HL-60 (cell line): ENCODE results near the gene SERTM2.
A peak's percentile ranks its signal among the peaks of the same experiment; 100 is the strongest.

Experiments used
- DNase-seq, 2 experiments: peaks; one replicate each; pipeline ENCODE4 v3.0.0-alpha.2; 2010 to 2020; ENCODE audit warnings: low read depth in 1 of 2, low spot score in 1 of 2
- H3K27ac ChIP-seq: fragments of 250-450 bp; sonication (Bioruptor Pico); replicated peaks from 2 replicates; pipeline ENCODE4 v1.5.1; 2020; ENCODE audit warnings: mild to moderate bottlenecking, moderate library complexity
- H3K27me3 ChIP-seq: fragments of 250-450 bp; sonication (Bioruptor Pico); 2 replicates; pipeline ENCODE4 v1.5.1; 2021; ENCODE audit warnings: mild to moderate bottlenecking, moderate library complexity; ENCODE audit not compliant: insufficient read depth, poor library complexity, severe bottlenecking
- H3K4me3 ChIP-seq: replicated peaks from 2 replicates; pipeline ENCODE4 v1.5.1; 2011; ENCODE audit warnings: mild to moderate bottlenecking, control low read depth, low read length; ENCODE audit not compliant: insufficient read depth
- GABPA ChIP-seq: IDR thresholded peaks from 2 replicates; pipeline ENCODE4 v1.6.1; 2012; ENCODE audit warnings: low read depth
- POLR2AphosphoS5 ChIP-seq: IDR thresholded peaks from 2 replicates; pipeline ENCODE4 v1.6.1; 2012; ENCODE audit warnings: low read depth
- SPI1 ChIP-seq: IDR thresholded peaks from 2 replicates; pipeline ENCODE4 v1.6.1; 2012; ENCODE audit warnings: low read depth, mild to moderate bottlenecking, borderline replicate concordance
- long read RNA-seq: library from polyadenylated mRNA; unstranded; transcript quantifications from one replicate; pipeline ENCODE4 v2.0.0, GENCODE V29; 2020
- TF ChIP-seq, protein P1 (sequence below): IDR thresholded peaks from 2 replicates; pipeline ENCODE4 v1.6.1; 2012; ENCODE audit warnings: low read depth; ENCODE audit not compliant: insufficient replicate concordance
- TF ChIP-seq, protein P2 (sequence below): IDR thresholded peaks from one replicate; pipeline ENCODE4 v1.5.1; 2011; ENCODE audit warnings: low read length, control low read depth, inconsistent platforms; ENCODE audit not compliant: insufficient read depth

The SERTM2 gene
- long read RNA-seq, result 0 reads

DNA sequence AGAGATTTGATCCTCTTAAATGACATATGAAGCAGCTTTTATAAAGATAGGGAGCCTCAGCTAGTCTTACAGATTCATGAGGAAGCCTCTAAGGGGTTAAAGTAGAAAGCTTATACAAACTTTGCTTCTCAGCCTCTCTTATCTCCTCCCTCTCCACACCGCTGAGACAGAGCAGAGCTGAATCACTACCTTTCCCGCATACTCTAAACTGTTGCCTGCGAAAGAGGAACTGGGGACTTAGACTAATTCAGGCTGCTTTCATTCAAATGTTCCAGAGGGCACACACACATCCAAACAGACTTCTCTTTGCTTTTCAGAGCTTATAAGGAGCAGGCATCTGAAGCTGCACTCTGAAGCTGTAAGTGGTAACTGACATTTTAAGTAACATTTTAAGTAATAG lies at the start of gene SERTM2:
Gene SERTM2 (plus strand): TSS at position 169 of the 400 bp plus-strand sequence. CDS start 7,213 bp downstream, outside the sequence.
- Histone ChIP-seq H3K4me3 (no peak within 1 kb of the TSS), H3K27ac (no peak within 1 kb of the TSS), H3K27me3 (no peaks in the 10 kb centered on the region)
- TF ChIP-seq GABPA, result no peak
- TF ChIP-seq SPI1, result peak; percentile 79
- TF ChIP-seq, protein P1, sequence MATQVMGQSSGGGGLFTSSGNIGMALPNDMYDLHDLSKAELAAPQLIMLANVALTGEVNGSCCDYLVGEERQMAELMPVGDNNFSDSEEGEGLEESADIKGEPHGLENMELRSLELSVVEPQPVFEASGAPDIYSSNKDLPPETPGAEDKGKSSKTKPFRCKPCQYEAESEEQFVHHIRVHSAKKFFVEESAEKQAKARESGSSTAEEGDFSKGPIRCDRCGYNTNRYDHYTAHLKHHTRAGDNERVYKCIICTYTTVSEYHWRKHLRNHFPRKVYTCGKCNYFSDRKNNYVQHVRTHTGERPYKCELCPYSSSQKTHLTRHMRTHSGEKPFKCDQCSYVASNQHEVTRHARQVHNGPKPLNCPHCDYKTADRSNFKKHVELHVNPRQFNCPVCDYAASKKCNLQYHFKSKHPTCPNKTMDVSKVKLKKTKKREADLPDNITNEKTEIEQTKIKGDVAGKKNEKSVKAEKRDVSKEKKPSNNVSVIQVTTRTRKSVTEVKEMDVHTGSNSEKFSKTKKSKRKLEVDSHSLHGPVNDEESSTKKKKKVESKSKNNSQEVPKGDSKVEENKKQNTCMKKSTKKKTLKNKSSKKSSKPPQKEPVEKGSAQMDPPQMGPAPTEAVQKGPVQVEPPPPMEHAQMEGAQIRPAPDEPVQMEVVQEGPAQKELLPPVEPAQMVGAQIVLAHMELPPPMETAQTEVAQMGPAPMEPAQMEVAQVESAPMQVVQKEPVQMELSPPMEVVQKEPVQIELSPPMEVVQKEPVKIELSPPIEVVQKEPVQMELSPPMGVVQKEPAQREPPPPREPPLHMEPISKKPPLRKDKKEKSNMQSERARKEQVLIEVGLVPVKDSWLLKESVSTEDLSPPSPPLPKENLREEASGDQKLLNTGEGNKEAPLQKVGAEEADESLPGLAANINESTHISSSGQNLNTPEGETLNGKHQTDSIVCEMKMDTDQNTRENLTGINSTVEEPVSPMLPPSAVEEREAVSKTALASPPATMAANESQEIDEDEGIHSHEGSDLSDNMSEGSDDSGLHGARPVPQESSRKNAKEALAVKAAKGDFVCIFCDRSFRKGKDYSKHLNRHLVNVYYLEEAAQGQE, result no peak
- DNase-seq, result peak in 1 of 2 experiments; percentile 4

DNA sequence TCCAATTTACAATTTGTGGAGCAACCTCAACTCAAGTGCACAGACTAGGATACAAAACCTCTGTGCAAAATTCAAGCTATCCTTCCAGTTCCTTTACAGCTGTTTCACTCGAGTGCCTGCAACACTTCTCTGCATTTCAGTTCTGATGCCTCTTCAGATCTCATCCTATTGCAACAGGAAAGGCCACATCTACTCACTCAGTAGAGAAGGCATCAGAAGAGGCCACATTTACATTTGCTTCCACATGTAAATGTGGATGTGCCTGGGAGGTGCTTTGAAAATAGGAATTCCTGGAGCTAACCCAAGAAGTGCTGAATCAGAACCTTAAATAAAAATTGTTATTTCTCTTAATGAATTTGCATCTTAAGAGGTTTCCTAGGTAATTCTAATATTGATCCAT lies 45.8 kb upstream of the SERTM2 start:
- TF ChIP-seq, protein P2, sequence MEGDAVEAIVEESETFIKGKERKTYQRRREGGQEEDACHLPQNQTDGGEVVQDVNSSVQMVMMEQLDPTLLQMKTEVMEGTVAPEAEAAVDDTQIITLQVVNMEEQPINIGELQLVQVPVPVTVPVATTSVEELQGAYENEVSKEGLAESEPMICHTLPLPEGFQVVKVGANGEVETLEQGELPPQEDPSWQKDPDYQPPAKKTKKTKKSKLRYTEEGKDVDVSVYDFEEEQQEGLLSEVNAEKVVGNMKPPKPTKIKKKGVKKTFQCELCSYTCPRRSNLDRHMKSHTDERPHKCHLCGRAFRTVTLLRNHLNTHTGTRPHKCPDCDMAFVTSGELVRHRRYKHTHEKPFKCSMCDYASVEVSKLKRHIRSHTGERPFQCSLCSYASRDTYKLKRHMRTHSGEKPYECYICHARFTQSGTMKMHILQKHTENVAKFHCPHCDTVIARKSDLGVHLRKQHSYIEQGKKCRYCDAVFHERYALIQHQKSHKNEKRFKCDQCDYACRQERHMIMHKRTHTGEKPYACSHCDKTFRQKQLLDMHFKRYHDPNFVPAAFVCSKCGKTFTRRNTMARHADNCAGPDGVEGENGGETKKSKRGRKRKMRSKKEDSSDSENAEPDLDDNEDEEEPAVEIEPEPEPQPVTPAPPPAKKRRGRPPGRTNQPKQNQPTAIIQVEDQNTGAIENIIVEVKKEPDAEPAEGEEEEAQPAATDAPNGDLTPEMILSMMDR, result no peak
- TF ChIP-seq GABPA, result no peak
- TF ChIP-seq, protein P1, result no peak
- no peak for TF ChIP-seq SPI1
- TF ChIP-seq POLR2AphosphoS5, result no peak
- H3K4me3 ChIP-seq, result no peak overlapping the region
- H3K27ac ChIP-seq, result no peak overlapping the region
- no peaks in the 10 kb centered on the region for H3K27me3 ChIP-seq
- DNase-seq, result no peak

DNA sequence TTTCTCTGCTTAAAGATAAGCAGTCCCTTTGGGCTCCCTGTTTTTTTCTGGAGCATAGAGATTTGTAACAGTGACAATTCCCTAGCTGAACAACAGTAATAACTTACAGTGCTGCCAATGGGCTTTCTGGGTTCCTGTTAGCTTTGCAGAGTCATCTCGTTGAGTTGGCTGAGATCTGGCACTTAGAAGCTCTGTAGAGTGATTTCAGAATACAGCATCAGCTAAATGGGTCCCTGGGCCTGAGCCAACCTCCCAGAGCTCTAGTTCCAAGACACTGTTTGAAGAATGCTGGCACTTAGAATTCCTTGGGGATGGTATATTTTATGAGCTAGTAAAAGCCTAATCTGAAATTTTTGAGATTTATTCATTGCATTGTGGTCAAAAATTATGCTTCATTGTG lies 43.5 kb upstream of the SERTM2 start:
- Histone ChIP-seq H3K27me3 (no peaks in the 10 kb centered on the region), H3K4me3 (no peak overlapping the region), H3K27ac (no peak overlapping the region)
- no peak for DNase-seq
- TF ChIP-seq, protein P1, result no peak
- TF ChIP-seq GABPA, result no peak
- TF ChIP-seq, protein P2, result no peak
- no peak for TF ChIP-seq SPI1
- TF ChIP-seq POLR2AphosphoS5, result no peak
